GM12878 (cell line): ENCODE results near the gene G2E3. TPM values are rescaled to one million over a fixed set of nuclear protein-coding genes. Genes with fewer than 3 reads are reported as not detected.

ENCODE experiments used
- ATAC-seq: fragments of 200-7000 bp; cut with Tn5 transposase; 3 replicates; pipeline ENCODE4 v1.9.1; 2020; ENCODE audit warnings: mild to moderate bottlenecking, moderate library complexity
- BruUV-seq: library from RNA; stranded (reverse); fragments of 400-500 nt; replicated peaks from 2 replicates; lab custom pipeline; 2021; lab: Mats Ljungman, UMichigan
- CTCF ChIA-PET: fragments of 300-600 bp; sonication (Branson Sonifier 250); formaldehyde crosslinking; extraction: SDS; loops from one replicate; lab custom pipeline; 2021; ENCODE audit warnings: inconsistent platforms; lab: Yijun Ruan, JAX
- POLR2A ChIA-PET: fragments of 350-600 bp; formaldehyde crosslinking; extraction: SDS; loops from one replicate; lab custom pipeline; 2021; ENCODE audit warnings: inconsistent platforms; lab: Charles Lee
- RAD21 ChIA-PET: fragments of 300-600 bp; sonication (Branson Sonifier 250); formaldehyde crosslinking; loops from one replicate; lab custom pipeline; 2023; ENCODE audit warnings: antibody characterized with exemption; ENCODE audit not compliant: unreplicated experiment; lab: Charles Lee
- SMC1A ChIA-PET: fragments of 300-600 bp; sonication (Branson Sonifier 250); formaldehyde crosslinking; loops from one replicate; lab custom pipeline; 2023; ENCODE audit not compliant: unreplicated experiment, uncharacterized antibody; lab: Charles Lee
- DNase-seq: peaks from one replicate; pipeline ENCODE4 v3.0.0-alpha.2; 2011; ENCODE audit warnings: low read depth, low spot score
- FAIRE-seq: peaks from 3 replicates; lab custom pipeline; 2011; peaks lifted over from hg19 to GRCh38; lab: Jason Lieb, UNC
- H2AFZ ChIP-seq: 2 replicates; pipeline ENCODE4 v1.6.0; 2011; ENCODE audit warnings: low read depth, low read length, control low read depth; ENCODE audit not compliant: control insufficient read depth
- H3K27ac ChIP-seq: 2 replicates; pipeline ENCODE4 v1.5.1; 2011; ENCODE audit warnings: control low read depth; ENCODE audit not compliant: control insufficient read depth, insufficient read depth
- H3K27me3 ChIP-seq, 2 experiments: replicated peaks in 1 of 2; 2 replicates each; pipeline versions ENCODE4 v1.6.0 to v1.6.1; 2011; ENCODE audit warnings: low read length in 1 of 2; ENCODE audit not compliant: control insufficient read depth in 2 of 2, insufficient read depth in 2 of 2
- H3K36me3 ChIP-seq, 2 experiments: 2 replicates each; pipeline ENCODE4 v1.5.1; 2011; ENCODE audit warnings: low read length in 1 of 2; ENCODE audit not compliant: control insufficient read depth in 2 of 2, insufficient read depth in 2 of 2
- H3K4me1 ChIP-seq: 2 replicates; pipeline ENCODE4 v1.6.1; 2011; ENCODE audit warnings: mild to moderate bottlenecking, low read length, moderate library complexity, mixed read lengths; ENCODE audit not compliant: control insufficient read depth, insufficient read depth
- H3K4me2 ChIP-seq: 2 replicates; pipeline ENCODE4 v1.6.0; 2011; ENCODE audit warnings: control low read depth; ENCODE audit not compliant: control insufficient read depth, insufficient read depth
- H3K4me3 ChIP-seq: fragments of 200-600 bp; sonication (generic); 2 replicates; pipeline ENCODE4 v1.5.1; 2016
- H3K79me2 ChIP-seq: 2 replicates; pipeline ENCODE4 v1.6.0; 2011; ENCODE audit warnings: low read length; ENCODE audit not compliant: control insufficient read depth, insufficient read depth
- H3K9ac ChIP-seq: 2 replicates; pipeline ENCODE4 v1.8.0; 2011; ENCODE audit warnings: low read length, control low read depth, mixed read lengths; ENCODE audit not compliant: control insufficient read depth, insufficient read depth
- H3K9me3 ChIP-seq: replicated peaks from 3 replicates; pipeline ENCODE4 v1.5.1; 2011; ENCODE audit warnings: mild to moderate bottlenecking, low read length; ENCODE audit not compliant: control insufficient read depth, insufficient read depth
- H4K20me1 ChIP-seq: 2 replicates; pipeline ENCODE4 v1.6.0; 2011; ENCODE audit not compliant: control insufficient read depth, insufficient read depth
- CBFB ChIP-seq: IDR thresholded peaks from 2 replicates; pipeline ENCODE4 v1.6.1; 2016; ENCODE audit warnings: antibody characterized with exemption, low read depth
- DPF2 ChIP-seq: fragments of 450-650 bp; IDR thresholded peaks from 2 replicates; pipeline ENCODE4 v1.6.1; 2017; ENCODE audit warnings: mild to moderate bottlenecking
- HDAC2 ChIP-seq: fragments of 200-600 bp; sonication (generic); IDR thresholded peaks from 2 replicates; pipeline ENCODE4 v1.6.1; 2017
- JUND ChIP-seq: IDR thresholded peaks from 2 replicates; pipeline ENCODE4 v1.6.1; 2012; ENCODE audit warnings: low read depth, mild to moderate bottlenecking, low read length, improper control_type of control experiment, moderate library complexity
- LARP7 ChIP-seq: fragments of 450-650 bp; IDR thresholded peaks from 2 replicates; pipeline ENCODE4 v1.6.1; 2017; ENCODE audit warnings: mild to moderate bottlenecking
- RELB ChIP-seq: fragments of 450-650 bp; IDR thresholded peaks from 2 replicates; pipeline ENCODE4 v1.6.1; 2017; ENCODE audit warnings: low read depth, mild to moderate bottlenecking, moderate library complexity
- REST ChIP-seq: IDR thresholded peaks from 2 replicates; pipeline ENCODE4 v1.6.1; 2012; ENCODE audit warnings: mild to moderate bottlenecking, low read depth, low read length
- SIX5 ChIP-seq: IDR thresholded peaks from 2 replicates; pipeline ENCODE4 v1.6.1; 2011; ENCODE audit warnings: mild to moderate bottlenecking, low read depth, low read length, moderate library complexity; ENCODE audit not compliant: severe bottlenecking
- SPI1 ChIP-seq: IDR thresholded peaks from 2 replicates; pipeline ENCODE4 v1.6.1; 2011; ENCODE audit warnings: low read depth, mild to moderate bottlenecking, low read length, moderate library complexity, borderline replicate concordance; ENCODE audit not compliant: insufficient read depth
- STAT3 ChIP-seq: IDR thresholded peaks from 2 replicates; pipeline ENCODE4 v1.6.1; 2011; ENCODE audit warnings: low read depth, low read length, improper control_type of control experiment
- TCF7 ChIP-seq: IDR thresholded peaks from 2 replicates; pipeline ENCODE4 v1.6.1; 2014; ENCODE audit warnings: antibody characterized with exemption, borderline replicate concordance
- ZNF207 ChIP-seq: fragments of 450-650 bp; IDR thresholded peaks from 2 replicates; pipeline ENCODE4 v1.6.1; 2014; ENCODE audit warnings: antibody characterized with exemption, mild to moderate bottlenecking, borderline replicate concordance
- ZNF217 ChIP-seq: fragments of 450-650 bp; IDR thresholded peaks from 2 replicates; pipeline ENCODE4 v1.6.1; 2017; ENCODE audit warnings: antibody characterized with exemption, mild to moderate bottlenecking
- ZNF24 ChIP-seq: fragments of 450-650 bp; IDR thresholded peaks from 2 replicates; pipeline ENCODE4 v1.6.1; 2017; ENCODE audit warnings: antibody characterized with exemption, mild to moderate bottlenecking
- WGBS: methylation state at CpG from one replicate; pipeline ENCODE4 v1.1.6; 2016; ENCODE audit warnings: low lambda C conversion rate; ENCODE audit not compliant: insufficient replicate concordance, insufficient coverage; ENCODE audit errors: missing lambda C conversion rate; 5-methylcytosine and 5-hydroxymethylcytosine counted together
- in situ Hi-C: fragments of 300-500 bp; cut with MboI; formaldehyde crosslinking; loops from 9 replicates; pipeline ENCODE4 v1.14.3; 2018; ENCODE audit warnings: mixed read lengths
- intact Hi-C: fragments of 100-400 bp; cut with micrococcal nuclease; formaldehyde crosslinking; loops from one replicate; pipeline ENCODE4 v1.14.2; 2022; ENCODE audit not compliant: unreplicated experiment
- polyA plus RNA-seq, 11 experiments: library from polyadenylated mRNA; depleted of rRNA in 4 of 11; unstranded in 6 of 11; stranded (reverse) in 5 of 11; fragments of >200 nt; fragmentation: Nextera tagmentation in 4 of 11; fragmentation: Illumina TruSeq in 1 of 11; extraction: Ambion mirVana in 4 of 11; extraction: Trizol in 1 of 11; gene quantifications; 1 replicate in 1 of 11; 2 replicates in 10 of 11; pipeline versions ENCODE4 v1.2.1 to v1.2.3, GENCODE V29; 2011 to 2016; ENCODE audit warnings: inconsistent platforms in 2 of 11, missing spikeins in 2 of 11, low read depth in 1 of 11
- total RNA-seq, 4 experiments: library from RNA; depleted of rRNA in 3 of 4; stranded (reverse); fragments of >200 nt in 3 of 4; fragmentation: Illumina TruSeq in 1 of 4; extraction: Trizol in 1 of 4; gene quantifications; 2 replicates each; pipeline versions ENCODE4 v1.2.1 to v1.2.3, GENCODE V29; 2013 to 2021
- TF ChIP-seq, protein P1 (sequence below): fragments of 450-650 bp; IDR thresholded peaks from 2 replicates; pipeline ENCODE4 v1.6.1; 2017; ENCODE audit warnings: antibody characterized with exemption, mild to moderate bottlenecking, moderate library complexity
- TF ChIP-seq, protein P2 (sequence below): IDR thresholded peaks from 2 replicates; pipeline ENCODE4 v1.6.1; 2012; ENCODE audit warnings: low read depth, low read length, improper control_type of control experiment

The G2E3 gene
- total and polyA plus RNA-seq, 10 of the 15 experiments (the other 5 are each of a cell fraction or from before 2014, with no cell fraction given) = 10.0 to 38.0 (median 21.1) TPM

DNA sequence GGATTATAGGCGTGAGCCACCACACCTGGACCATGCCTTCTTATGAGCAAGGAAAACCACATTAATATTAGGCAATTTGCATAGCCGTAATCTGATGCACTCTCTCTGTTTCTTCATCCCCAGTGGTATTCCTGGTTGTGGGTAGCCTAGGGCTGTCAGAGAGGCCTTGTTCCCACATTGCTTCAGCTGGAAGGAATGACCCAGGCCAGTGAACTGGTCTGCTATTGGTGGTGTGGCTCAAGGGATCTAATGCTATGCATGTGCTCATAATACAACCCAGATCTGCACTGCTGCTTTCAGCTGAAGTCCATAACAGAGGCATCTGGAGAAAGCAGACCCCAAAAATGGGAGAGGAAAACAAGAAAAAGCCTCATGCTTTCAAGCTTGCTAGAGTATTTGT lies 33.1 kb upstream of the G2E3 start (continued):
- TF ChIP-seq, protein P1, sequence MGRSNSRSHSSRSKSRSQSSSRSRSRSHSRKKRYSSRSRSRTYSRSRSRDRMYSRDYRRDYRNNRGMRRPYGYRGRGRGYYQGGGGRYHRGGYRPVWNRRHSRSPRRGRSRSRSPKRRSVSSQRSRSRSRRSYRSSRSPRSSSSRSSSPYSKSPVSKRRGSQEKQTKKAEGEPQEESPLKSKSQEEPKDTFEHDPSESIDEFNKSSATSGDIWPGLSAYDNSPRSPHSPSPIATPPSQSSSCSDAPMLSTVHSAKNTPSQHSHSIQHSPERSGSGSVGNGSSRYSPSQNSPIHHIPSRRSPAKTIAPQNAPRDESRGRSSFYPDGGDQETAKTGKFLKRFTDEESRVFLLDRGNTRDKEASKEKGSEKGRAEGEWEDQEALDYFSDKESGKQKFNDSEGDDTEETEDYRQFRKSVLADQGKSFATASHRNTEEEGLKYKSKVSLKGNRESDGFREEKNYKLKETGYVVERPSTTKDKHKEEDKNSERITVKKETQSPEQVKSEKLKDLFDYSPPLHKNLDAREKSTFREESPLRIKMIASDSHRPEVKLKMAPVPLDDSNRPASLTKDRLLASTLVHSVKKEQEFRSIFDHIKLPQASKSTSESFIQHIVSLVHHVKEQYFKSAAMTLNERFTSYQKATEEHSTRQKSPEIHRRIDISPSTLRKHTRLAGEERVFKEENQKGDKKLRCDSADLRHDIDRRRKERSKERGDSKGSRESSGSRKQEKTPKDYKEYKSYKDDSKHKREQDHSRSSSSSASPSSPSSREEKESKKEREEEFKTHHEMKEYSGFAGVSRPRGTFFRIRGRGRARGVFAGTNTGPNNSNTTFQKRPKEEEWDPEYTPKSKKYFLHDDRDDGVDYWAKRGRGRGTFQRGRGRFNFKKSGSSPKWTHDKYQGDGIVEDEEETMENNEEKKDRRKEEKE = no peak
- TF ChIP-seq JUND (no peak), DPF2 (no peak)

DNA sequence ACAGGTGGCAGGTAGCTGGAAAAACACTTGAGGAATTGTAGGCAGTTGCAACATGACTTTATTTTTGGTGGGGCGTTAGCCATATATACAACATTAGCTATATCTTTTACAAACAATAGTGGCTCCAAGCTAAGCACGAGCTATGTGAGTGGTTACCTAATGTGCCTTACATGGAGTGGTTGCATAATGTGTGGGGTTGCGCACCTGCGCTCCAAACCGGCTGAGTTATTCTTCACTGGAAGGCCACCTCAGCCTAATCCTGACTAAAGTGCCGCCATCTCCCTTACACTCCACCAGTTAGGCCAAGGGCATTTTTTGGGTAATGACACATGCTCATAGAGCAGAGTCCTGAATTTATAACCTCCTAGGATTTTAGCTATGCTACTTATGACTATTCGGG lies 31.8 kb upstream of the G2E3 start:
- Histone ChIP-seq H3K4me1 (no peaks in the 10 kb centered on the region), H2AFZ (no peak overlapping the region), H3K9ac (no peak overlapping the region), H3K36me3 (no peaks in the 10 kb centered on the region), H3K4me3 (no peak overlapping the region), H4K20me1 (no peaks in the 10 kb centered on the region), H3K4me2 (no peak overlapping the region), H3K79me2 (no peaks in the 10 kb centered on the region), H3K27ac (no peak overlapping the region), H3K9me3 (no peaks in the 10 kb centered on the region), H3K27me3 (no peaks in the 10 kb centered on the region)
- SMC1A ChIA-PET = no interaction called here
- DNase-seq (no peak), FAIRE-seq (no peak), ATAC-seq (no peak)
- POLR2A ChIA-PET = no interaction called here
- CTCF ChIA-PET = no interaction called here
- RAD21 ChIA-PET = no interaction called here
- WGBS = 81% methylated on average over 7 of the region's 7 CpGs
- in situ Hi-C loops (no loop called here), intact Hi-C loops (no loop called here)
- no TSS peak for BruUV-seq
- TF ChIP-seq TCF7 (no peak), RELB (no peak), SPI1 (no peak), REST (no peak), CBFB (no peak), ZNF207 (no peak), SIX5 (no peak), ZNF24 (no peak), HDAC2 (no peak), ZNF217 (no peak), STAT3 (no peak), LARP7 (no peak)
- TF ChIP-seq, protein P2, sequence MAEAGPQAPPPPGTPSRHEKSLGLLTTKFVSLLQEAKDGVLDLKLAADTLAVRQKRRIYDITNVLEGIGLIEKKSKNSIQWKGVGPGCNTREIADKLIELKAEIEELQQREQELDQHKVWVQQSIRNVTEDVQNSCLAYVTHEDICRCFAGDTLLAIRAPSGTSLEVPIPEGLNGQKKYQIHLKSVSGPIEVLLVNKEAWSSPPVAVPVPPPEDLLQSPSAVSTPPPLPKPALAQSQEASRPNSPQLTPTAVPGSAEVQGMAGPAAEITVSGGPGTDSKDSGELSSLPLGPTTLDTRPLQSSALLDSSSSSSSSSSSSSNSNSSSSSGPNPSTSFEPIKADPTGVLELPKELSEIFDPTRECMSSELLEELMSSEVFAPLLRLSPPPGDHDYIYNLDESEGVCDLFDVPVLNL = no peak
